H1 (cell line): Measurements from ENCODE around the gene CUX1.

Experiments used
- CHD2 ChIP-seq: IDR thresholded peaks from 2 replicates; pipeline ENCODE4 v1.6.1; 2012; ENCODE audit warnings: low read length, improper control_type of control experiment
- JUND ChIP-seq: IDR thresholded peaks from 2 replicates; pipeline ENCODE4 v1.6.1; 2011; ENCODE audit warnings: mild to moderate bottlenecking, improper control_type of control experiment, low read length
- POLR2A ChIP-seq, 2 experiments: IDR thresholded peaks; 1 replicate in 1 of 2; 2 replicates in 1 of 2; pipeline ENCODE4 v1.6.1; 2011; ENCODE audit warnings: low read depth in 2 of 2, low read length in 2 of 2, mild to moderate bottlenecking in 2 of 2; ENCODE audit errors: control extremely low read depth in 1 of 2
- POLR2AphosphoS5 ChIP-seq: IDR thresholded peaks from 2 replicates; pipeline ENCODE4 v1.6.1; 2011; ENCODE audit warnings: low read depth, low read length
- TF ChIP-seq, protein P1 (sequence below), 3 experiments: IDR thresholded peaks; 1 replicate in 2 of 3; 2 replicates in 1 of 3; pipeline versions ENCODE4 v1.5.1 to v1.6.1; 2011; ENCODE audit warnings: low read length in 3 of 3, mild to moderate bottlenecking in 3 of 3, inconsistent platforms in 2 of 3, low read depth in 1 of 3, moderate library complexity in 1 of 3; ENCODE audit not compliant: insufficient read depth in 1 of 3; ENCODE audit errors: control extremely low read depth in 1 of 3

DNA sequence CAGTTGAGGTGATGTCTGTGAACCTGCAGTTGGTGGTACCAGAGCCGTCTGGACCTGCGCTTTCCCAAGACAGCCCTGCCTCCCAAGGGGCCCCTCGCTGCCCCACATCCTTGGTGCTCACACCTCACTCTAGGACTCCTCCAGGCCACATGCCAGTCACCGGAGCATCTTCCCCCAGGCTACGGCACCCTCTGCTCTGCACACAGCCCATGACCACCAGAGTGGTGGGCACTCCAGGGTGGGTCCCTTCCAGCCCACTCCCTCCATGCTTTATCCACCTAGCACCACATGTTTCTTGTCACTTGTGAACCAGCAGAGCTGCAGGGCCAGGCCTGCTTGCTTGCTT, 285.6 kb downstream of the CUX1 start:
- TF ChIP-seq POLR2A (IDR thresholded peaks at IDR 0.05; ENCODE audit: control extremely low read depth in 1 of 2, low read depth in 2 of 2, low read length in 2 of 2) (no peak), POLR2AphosphoS5 (no peak), CHD2 (no peak), JUND (no peak)
- TF ChIP-seq, protein P1, sequence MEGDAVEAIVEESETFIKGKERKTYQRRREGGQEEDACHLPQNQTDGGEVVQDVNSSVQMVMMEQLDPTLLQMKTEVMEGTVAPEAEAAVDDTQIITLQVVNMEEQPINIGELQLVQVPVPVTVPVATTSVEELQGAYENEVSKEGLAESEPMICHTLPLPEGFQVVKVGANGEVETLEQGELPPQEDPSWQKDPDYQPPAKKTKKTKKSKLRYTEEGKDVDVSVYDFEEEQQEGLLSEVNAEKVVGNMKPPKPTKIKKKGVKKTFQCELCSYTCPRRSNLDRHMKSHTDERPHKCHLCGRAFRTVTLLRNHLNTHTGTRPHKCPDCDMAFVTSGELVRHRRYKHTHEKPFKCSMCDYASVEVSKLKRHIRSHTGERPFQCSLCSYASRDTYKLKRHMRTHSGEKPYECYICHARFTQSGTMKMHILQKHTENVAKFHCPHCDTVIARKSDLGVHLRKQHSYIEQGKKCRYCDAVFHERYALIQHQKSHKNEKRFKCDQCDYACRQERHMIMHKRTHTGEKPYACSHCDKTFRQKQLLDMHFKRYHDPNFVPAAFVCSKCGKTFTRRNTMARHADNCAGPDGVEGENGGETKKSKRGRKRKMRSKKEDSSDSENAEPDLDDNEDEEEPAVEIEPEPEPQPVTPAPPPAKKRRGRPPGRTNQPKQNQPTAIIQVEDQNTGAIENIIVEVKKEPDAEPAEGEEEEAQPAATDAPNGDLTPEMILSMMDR (IDR thresholded peaks at IDR 0.05; ENCODE audit: control extremely low read depth in 1 of 3, insufficient read depth in 1 of 3, low read depth in 1 of 3, low read length in 3 of 3) = no peak
